Panc1 (cell line): Measurements from ENCODE around the gene PARVB. TPM values are rescaled to one million over a fixed set of nuclear protein-coding genes. Genes with fewer than 3 reads are reported as not detected.

Experiments used
- ATAC-seq: fragments of 200-7000 bp; cut with Tn5 transposase; 2 replicates; pipeline ENCODE4 v1.9.1; 2020; ENCODE audit warnings: mild to moderate bottlenecking, moderate library complexity
- BruUV-seq: library from RNA; stranded (reverse); fragments of 400-500 nt; replicated peaks from 2 replicates; lab custom pipeline; 2021; lab: Mats Ljungman, UMichigan
- CTCF ChIA-PET: fragments of 300-600 bp; sonication (Branson Sonifier 250); formaldehyde crosslinking; loops from one replicate; lab custom pipeline; 2022; ENCODE audit warnings: antibody characterized with exemption; lab: Charles Lee
- POLR2A ChIA-PET: fragments of 300-600 bp; sonication (Branson Sonifier 250); formaldehyde crosslinking; loops from one replicate; lab custom pipeline; 2022; ENCODE audit warnings: antibody characterized with exemption; lab: Charles Lee
- DNase-seq: peaks from one replicate; pipeline ENCODE4 v3.0.0-alpha.2; 2010; ENCODE audit warnings: low read depth, low spot score
- H3K27ac ChIP-seq: 2 replicates; pipeline ENCODE4 v1.5.1; 2011; ENCODE audit warnings: mild to moderate bottlenecking, low read length, inconsistent platforms
- H3K27me3 ChIP-seq: fragments of 200-500 bp; sonication (Bioruptor generic); 2 replicates; pipeline ENCODE4 v1.6.0; 2014; ENCODE audit warnings: low read length, inconsistent platforms; ENCODE audit not compliant: control insufficient read depth, insufficient read depth
- H3K36me3 ChIP-seq: fragments of 200-500 bp; sonication (Bioruptor generic); 2 replicates; pipeline ENCODE4 v1.5.1; 2014; ENCODE audit warnings: inconsistent platforms, mild to moderate bottlenecking, low read length, moderate library complexity; ENCODE audit not compliant: control insufficient read depth, insufficient read depth
- H3K4me1 ChIP-seq: 2 replicates; pipeline ENCODE4 v1.5.1; 2011; ENCODE audit warnings: inconsistent platforms, mild to moderate bottlenecking, low read length, moderate library complexity; ENCODE audit not compliant: control insufficient read depth, insufficient read depth
- H3K4me3 ChIP-seq, 2 experiments: 2 replicates each; pipeline ENCODE4 v1.5.1; 2011 to 2012; ENCODE audit warnings: low read depth in 2 of 2, low read length in 2 of 2, mild to moderate bottlenecking in 2 of 2, inconsistent platforms in 1 of 2, moderate library complexity in 1 of 2
- H3K9me3 ChIP-seq: fragments of 200-500 bp; sonication (Bioruptor generic); 2 replicates; pipeline ENCODE4 v1.5.1; 2014; ENCODE audit warnings: low read depth, mild to moderate bottlenecking, inconsistent platforms, low read length, moderate library complexity; ENCODE audit not compliant: control insufficient read depth, insufficient read depth
- POLR2AphosphoS5 ChIP-seq: IDR thresholded peaks from 2 replicates; pipeline ENCODE4 v1.6.1; 2012; ENCODE audit warnings: mild to moderate bottlenecking, low read depth, low read length, moderate library complexity
- SIN3A ChIP-seq: IDR thresholded peaks from 2 replicates; pipeline ENCODE4 v1.6.1; 2012; ENCODE audit warnings: low read depth, mild to moderate bottlenecking, low read length, moderate library complexity, borderline replicate concordance; ENCODE audit not compliant: insufficient read depth
- TCF7L2 ChIP-seq: IDR thresholded peaks from 2 replicates; pipeline ENCODE4 v1.6.1; 2011; ENCODE audit warnings: mild to moderate bottlenecking, low read depth, low read length, inconsistent platforms
- in situ Hi-C: cut with HindIII; loops from 2 replicates; pipeline ENCODE4 v1.10.0; 2016; ENCODE audit warnings: low sequenced_read_pairs, low pct_unique_long_range_greater_than_20kb
- intact Hi-C: fragments of 100-400 bp; cut with micrococcal nuclease; formaldehyde crosslinking; loops from one replicate; pipeline ENCODE4 v1.10.0; 2022; ENCODE audit not compliant: unreplicated experiment
- total RNA-seq: library from RNA; stranded (reverse); gene quantifications from one replicate; pipeline ENCODE4 v1.2.1, GENCODE V29; 2021; ENCODE audit not compliant: unreplicated experiment
- TF ChIP-seq, protein P1 (sequence below): fragments of 450-650 bp; IDR thresholded peaks from 2 replicates; pipeline ENCODE4 v1.5.1; 2017; ENCODE audit warnings: mild to moderate bottlenecking
- TF ChIP-seq, protein P2 (sequence below), 2 experiments: IDR thresholded peaks; 2 replicates each; pipeline ENCODE4 v1.6.1; 2011 to 2012; ENCODE audit warnings: low read depth in 2 of 2, control low read depth in 1 of 2, low read length in 1 of 2, mild to moderate bottlenecking in 1 of 2, moderate library complexity in 1 of 2; ENCODE audit not compliant: insufficient read depth in 1 of 2

PARVB gene
- total RNA-seq, 1 experiment from 2014 or later = 28.1 TPM

DNA sequence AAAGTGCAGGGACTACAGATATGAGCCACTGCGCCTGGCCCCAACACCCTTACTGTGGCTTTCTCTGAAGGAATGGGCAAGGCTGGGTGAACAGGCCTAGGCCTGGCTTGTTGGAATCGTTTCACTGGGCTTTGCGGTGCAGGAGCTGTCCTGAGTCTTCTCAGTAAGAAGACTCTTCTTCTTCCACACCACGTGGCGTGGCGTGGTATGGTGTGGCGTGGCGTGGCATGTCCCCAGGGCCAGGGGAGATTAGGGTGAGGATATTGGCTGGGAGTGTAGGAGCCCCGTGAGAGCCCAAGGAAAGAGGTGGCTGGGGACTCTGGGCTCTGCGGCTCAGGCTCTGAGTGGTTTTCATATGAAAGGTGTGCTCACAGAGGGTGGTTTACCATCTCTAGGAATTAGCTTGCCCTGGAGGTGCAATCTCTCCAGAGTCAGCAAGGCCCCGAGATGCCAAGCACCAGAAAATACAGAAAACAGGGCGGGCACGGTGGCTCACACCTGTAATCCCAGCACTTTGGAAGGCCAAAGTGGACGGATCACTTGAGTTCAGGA, 70.7 kb downstream of the PARVB start:
- H3K9me3 ChIP-seq = no peaks in the 10 kb centered on the region
- no peaks in the 10 kb centered on the region for H3K36me3 ChIP-seq
- in situ Hi-C loops = no loop called here
- intact Hi-C loops = no loop called here
- H3K4me3 ChIP-seq = no peak overlapping the region
- H3K27me3 ChIP-seq = no peaks in the 10 kb centered on the region
- H3K27ac ChIP-seq = no peak overlapping the region
- POLR2A ChIA-PET = no interaction called here
- no peak for TF ChIP-seq TCF7L2
- no peak for TF ChIP-seq SIN3A
- TF ChIP-seq, protein P1, sequence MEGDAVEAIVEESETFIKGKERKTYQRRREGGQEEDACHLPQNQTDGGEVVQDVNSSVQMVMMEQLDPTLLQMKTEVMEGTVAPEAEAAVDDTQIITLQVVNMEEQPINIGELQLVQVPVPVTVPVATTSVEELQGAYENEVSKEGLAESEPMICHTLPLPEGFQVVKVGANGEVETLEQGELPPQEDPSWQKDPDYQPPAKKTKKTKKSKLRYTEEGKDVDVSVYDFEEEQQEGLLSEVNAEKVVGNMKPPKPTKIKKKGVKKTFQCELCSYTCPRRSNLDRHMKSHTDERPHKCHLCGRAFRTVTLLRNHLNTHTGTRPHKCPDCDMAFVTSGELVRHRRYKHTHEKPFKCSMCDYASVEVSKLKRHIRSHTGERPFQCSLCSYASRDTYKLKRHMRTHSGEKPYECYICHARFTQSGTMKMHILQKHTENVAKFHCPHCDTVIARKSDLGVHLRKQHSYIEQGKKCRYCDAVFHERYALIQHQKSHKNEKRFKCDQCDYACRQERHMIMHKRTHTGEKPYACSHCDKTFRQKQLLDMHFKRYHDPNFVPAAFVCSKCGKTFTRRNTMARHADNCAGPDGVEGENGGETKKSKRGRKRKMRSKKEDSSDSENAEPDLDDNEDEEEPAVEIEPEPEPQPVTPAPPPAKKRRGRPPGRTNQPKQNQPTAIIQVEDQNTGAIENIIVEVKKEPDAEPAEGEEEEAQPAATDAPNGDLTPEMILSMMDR = no peak
- TF ChIP-seq POLR2AphosphoS5 = no peak
- TF ChIP-seq, protein P2, sequence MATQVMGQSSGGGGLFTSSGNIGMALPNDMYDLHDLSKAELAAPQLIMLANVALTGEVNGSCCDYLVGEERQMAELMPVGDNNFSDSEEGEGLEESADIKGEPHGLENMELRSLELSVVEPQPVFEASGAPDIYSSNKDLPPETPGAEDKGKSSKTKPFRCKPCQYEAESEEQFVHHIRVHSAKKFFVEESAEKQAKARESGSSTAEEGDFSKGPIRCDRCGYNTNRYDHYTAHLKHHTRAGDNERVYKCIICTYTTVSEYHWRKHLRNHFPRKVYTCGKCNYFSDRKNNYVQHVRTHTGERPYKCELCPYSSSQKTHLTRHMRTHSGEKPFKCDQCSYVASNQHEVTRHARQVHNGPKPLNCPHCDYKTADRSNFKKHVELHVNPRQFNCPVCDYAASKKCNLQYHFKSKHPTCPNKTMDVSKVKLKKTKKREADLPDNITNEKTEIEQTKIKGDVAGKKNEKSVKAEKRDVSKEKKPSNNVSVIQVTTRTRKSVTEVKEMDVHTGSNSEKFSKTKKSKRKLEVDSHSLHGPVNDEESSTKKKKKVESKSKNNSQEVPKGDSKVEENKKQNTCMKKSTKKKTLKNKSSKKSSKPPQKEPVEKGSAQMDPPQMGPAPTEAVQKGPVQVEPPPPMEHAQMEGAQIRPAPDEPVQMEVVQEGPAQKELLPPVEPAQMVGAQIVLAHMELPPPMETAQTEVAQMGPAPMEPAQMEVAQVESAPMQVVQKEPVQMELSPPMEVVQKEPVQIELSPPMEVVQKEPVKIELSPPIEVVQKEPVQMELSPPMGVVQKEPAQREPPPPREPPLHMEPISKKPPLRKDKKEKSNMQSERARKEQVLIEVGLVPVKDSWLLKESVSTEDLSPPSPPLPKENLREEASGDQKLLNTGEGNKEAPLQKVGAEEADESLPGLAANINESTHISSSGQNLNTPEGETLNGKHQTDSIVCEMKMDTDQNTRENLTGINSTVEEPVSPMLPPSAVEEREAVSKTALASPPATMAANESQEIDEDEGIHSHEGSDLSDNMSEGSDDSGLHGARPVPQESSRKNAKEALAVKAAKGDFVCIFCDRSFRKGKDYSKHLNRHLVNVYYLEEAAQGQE (IDR thresholded peaks at IDR 0.05; ENCODE audit: insufficient read depth in 1 of 2, low read depth in 2 of 2, low read length in 1 of 2) = no peak
- no TSS peak for BruUV-seq
- no peak for DNase-seq
- no peaks in the 10 kb centered on the region for H3K4me1 ChIP-seq
- no peak for ATAC-seq
- CTCF ChIA-PET = no interaction called here

DNA sequence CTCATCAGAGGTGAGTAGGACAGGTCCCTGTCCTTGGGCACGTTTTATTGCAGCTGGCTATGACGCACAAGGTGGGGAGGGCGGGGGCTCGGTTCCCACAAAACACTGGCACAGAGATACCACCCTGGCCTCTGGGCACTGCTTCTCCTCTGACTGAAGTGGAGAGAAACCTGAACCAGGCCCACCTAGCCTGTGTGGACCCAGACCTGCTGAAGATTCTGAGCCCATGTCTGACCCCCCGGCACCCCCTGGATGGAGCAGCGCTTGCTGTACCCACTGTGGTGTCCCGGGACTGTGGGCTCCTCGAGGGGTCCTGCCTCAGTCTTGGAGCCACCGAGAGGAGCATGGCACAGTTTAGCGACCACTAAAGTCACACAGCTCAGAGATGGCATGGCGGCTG, 72.6 kb downstream of the PARVB start:
- in situ Hi-C loops (no loop called here), intact Hi-C loops (no loop called here)
- ChIA-PET POLR2A (interaction anchor here (1.0 kb wide), 1 partner anchor 75 kb away, joined by 10 read pairs; no protein-coding TSS in a partner anchor), CTCF (no interaction called here)
- Histone ChIP-seq H3K27me3 (no peaks in the 10 kb centered on the region), H3K36me3 (no peaks in the 10 kb centered on the region), H3K27ac (no peak overlapping the region), H3K9me3 (no peaks in the 10 kb centered on the region), H3K4me3 (no peak overlapping the region), H3K4me1 (no peaks in the 10 kb centered on the region)
- ATAC-seq = no peak
- BruUV-seq = no TSS peak
- no peak for TF ChIP-seq SIN3A
- TF ChIP-seq, protein P1 = no peak
- TF ChIP-seq TCF7L2 = no peak
- no peak for TF ChIP-seq POLR2AphosphoS5
- TF ChIP-seq, protein P2 (IDR thresholded peaks at IDR 0.05; ENCODE audit: insufficient read depth in 1 of 2, low read depth in 2 of 2, low read length in 1 of 2) = no peak
- DNase-seq = no peak
